Endodermal cell (in vitro differentiated cells): ENCODE results near the gene RCAN2. TPM values are rescaled to one million over a fixed set of nuclear protein-coding genes. Genes with fewer than 3 reads are reported as not detected.

ENCODE experiments used
- DNase-seq: peaks from one replicate; pipeline ENCODE4 v3.0.0-alpha.2; 2017
- H3K27ac ChIP-seq: 2 replicates; pipeline ENCODE4 v1.5.1; 2013; ENCODE audit warnings: mild to moderate bottlenecking, low read depth, low read length, moderate library complexity
- H3K27me3 ChIP-seq: 2 replicates; pipeline ENCODE4 v1.6.1; 2013; ENCODE audit warnings: mild to moderate bottlenecking, low read length, moderate library complexity; ENCODE audit not compliant: insufficient read depth, control insufficient read depth, poor library complexity, severe bottlenecking
- H3K36me3 ChIP-seq: 2 replicates; pipeline ENCODE4 v1.7.0; 2013; ENCODE audit warnings: mild to moderate bottlenecking, low read length, moderate library complexity; ENCODE audit not compliant: control insufficient read depth, insufficient read depth
- H3K4me1 ChIP-seq: one replicate; pipeline ENCODE4 v1.7.0; 2013; ENCODE audit warnings: low read length; ENCODE audit not compliant: control insufficient read depth, insufficient read depth
- H3K4me3 ChIP-seq: 2 replicates; pipeline ENCODE4 v1.5.1; 2013; ENCODE audit warnings: mild to moderate bottlenecking, low read length, moderate library complexity
- H3K9ac ChIP-seq: 2 replicates; pipeline ENCODE4 v1.6.1; 2013; ENCODE audit warnings: mild to moderate bottlenecking, low read length, moderate library complexity; ENCODE audit not compliant: poor library complexity, severe bottlenecking; ENCODE audit errors: extremely low read depth
- H3K9me3 ChIP-seq: 2 replicates; pipeline ENCODE4 v1.6.1; 2013; ENCODE audit warnings: mild to moderate bottlenecking, low read length, moderate library complexity; ENCODE audit not compliant: control insufficient read depth
- H3K27ac Mint-ChIP-seq: 2 replicates; pipeline ENCODE4 v1.8.0; 2020; ENCODE audit warnings: mixed read lengths
- H3K27me3 Mint-ChIP-seq: 2 replicates; pipeline ENCODE4 v1.8.0; 2021; ENCODE audit warnings: mild to moderate bottlenecking, mixed read lengths; ENCODE audit not compliant: insufficient read depth
- H3K36me3 Mint-ChIP-seq: 2 replicates; pipeline ENCODE4 v1.8.0; 2020; ENCODE audit warnings: low read depth, mixed read lengths
- H3K4me1 Mint-ChIP-seq: 2 replicates; pipeline ENCODE4 v1.8.0; 2020; ENCODE audit warnings: mixed read lengths
- H3K4me3 Mint-ChIP-seq: 2 replicates; pipeline ENCODE4 v1.8.0; 2020; ENCODE audit warnings: mild to moderate bottlenecking, moderate library complexity, mixed read lengths
- H3K9me3 Mint-ChIP-seq: 2 replicates; pipeline ENCODE4 v1.8.0; 2020; ENCODE audit warnings: mild to moderate bottlenecking, mixed read lengths
- WGBS, 2 experiments: methylation state at CpG; one replicate each; pipeline versions ENCODE4 v1.1.5 to v1.1.7; 2013; ENCODE audit warnings: missing lambda C conversion rate in 2 of 2, mixed read lengths in 1 of 2; ENCODE audit not compliant: insufficient coverage in 1 of 2, insufficient read length in 1 of 2; 5-methylcytosine and 5-hydroxymethylcytosine counted together
- total RNA-seq, 2 donors: library from RNA; stranded (reverse); fragmentation: NEBNext Ultra II Directional in 1 of 2; extraction: Animal tissue kit (Norgen Biotek cat#: 25700) in 1 of 2; gene quantifications; 2 replicates in 1 of 2; 3 replicates in 1 of 2; pipeline ENCODE4 v1.2.1, GENCODE V29; 2021
- TF ChIP-seq, protein P1 (sequence below): fragments of 200-600 bp; sonication (generic); conservative IDR thresholded peaks from 2 replicates; pipeline ENCODE4 v1.5.0; 2021; ENCODE audit warnings: antibody characterized with exemption, mild to moderate bottlenecking

The RCAN2 gene
- total RNA-seq, 2 donors from 2014 or later = 15.7 to 16.7 TPM

DNA sequence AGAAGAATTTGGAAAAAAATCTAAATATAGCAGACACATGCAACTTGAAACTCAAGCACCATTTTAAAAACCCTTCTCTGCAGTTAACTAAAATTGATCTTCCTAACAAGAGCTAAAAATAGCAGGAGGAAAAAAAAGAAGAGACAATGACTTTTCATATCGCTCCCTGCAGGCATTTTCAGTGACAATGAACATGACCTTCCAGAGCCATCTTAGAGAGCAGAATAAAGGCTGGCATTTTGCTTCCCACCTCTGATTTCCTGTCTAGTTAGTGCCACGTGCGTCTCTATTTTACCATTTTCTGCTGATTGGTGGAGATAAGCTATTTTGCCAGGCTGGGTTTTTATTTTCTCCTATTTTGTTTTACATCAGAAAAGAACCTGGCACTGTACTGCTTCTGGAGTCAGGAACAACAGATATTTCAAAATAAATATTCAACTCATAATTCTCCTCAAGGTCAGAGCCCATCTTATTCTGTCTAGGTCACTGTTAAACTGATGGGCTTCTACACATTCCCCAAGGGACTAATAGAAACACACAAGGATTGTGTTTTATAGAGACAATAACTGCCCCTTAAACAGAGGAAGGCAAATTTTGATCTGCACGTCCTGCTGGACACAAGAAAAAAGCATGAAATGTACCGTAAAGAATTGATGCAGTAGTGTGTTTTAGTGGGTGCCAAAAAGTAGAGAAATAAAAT lies 250.2 kb downstream of the RCAN2 start:
- Mint-ChIP-seq H3K4me3 (no peak overlapping the region), H3K27me3 (no peaks in the 10 kb centered on the region)
- WGBS, 2 experiments = 90 to 93% methylated on average over 5 of the region's 5 CpGs

DNA sequence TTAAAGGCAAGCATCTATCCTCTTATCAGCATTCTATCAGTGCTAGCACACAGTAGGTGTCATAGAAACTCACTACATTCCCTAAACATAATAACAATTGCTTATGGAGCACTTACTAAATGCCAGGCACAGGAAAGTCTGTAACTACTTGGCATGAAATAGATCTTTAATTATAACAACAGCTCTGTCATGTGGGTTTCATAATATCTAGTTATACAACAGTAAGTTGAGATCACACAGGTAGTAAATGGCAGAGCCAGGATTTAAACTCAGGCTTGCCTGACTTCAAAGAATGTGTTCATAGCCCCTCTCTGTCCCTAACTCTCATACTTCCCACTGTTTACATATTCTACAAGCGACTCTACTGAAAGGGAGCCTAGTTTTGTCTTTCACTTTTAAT lies 254.5 kb downstream of the RCAN2 start:
- WGBS, 2 experiments = 76 to 100% methylated on average over 1 of the region's 1 CpG
- H3K9me3 ChIP-seq = no peaks in the 10 kb centered on the region
- H3K36me3 ChIP-seq = no peaks in the 10 kb centered on the region
- Mint-ChIP-seq H3K36me3 (no peaks in the 10 kb centered on the region), H3K9me3 (peaks cover 6% of the 10 kb centered on the region), H3K4me1 (no peaks in the 10 kb centered on the region), H3K4me3 (no peak overlapping the region), H3K27me3 (no peaks in the 10 kb centered on the region), H3K27ac (no peak overlapping the region)
- no peak for DNase-seq
- H3K27me3 ChIP-seq = no peaks in the 10 kb centered on the region
- no peak overlapping the region for H3K27ac ChIP-seq
- H3K4me1 ChIP-seq = no peaks in the 10 kb centered on the region
- H3K4me3 ChIP-seq = no peak overlapping the region
- no peak overlapping the region for H3K9ac ChIP-seq
- TF ChIP-seq, protein P1, sequence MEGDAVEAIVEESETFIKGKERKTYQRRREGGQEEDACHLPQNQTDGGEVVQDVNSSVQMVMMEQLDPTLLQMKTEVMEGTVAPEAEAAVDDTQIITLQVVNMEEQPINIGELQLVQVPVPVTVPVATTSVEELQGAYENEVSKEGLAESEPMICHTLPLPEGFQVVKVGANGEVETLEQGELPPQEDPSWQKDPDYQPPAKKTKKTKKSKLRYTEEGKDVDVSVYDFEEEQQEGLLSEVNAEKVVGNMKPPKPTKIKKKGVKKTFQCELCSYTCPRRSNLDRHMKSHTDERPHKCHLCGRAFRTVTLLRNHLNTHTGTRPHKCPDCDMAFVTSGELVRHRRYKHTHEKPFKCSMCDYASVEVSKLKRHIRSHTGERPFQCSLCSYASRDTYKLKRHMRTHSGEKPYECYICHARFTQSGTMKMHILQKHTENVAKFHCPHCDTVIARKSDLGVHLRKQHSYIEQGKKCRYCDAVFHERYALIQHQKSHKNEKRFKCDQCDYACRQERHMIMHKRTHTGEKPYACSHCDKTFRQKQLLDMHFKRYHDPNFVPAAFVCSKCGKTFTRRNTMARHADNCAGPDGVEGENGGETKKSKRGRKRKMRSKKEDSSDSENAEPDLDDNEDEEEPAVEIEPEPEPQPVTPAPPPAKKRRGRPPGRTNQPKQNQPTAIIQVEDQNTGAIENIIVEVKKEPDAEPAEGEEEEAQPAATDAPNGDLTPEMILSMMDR = no peak

More for the DNA sequence above, 250.2 kb downstream of the RCAN2 start:
- Histone ChIP-seq H3K4me3 (no peak overlapping the region), H3K9ac (no peak overlapping the region), H3K36me3 (no peaks in the 10 kb centered on the region), H3K27me3 (no peaks in the 10 kb centered on the region), H3K4me1 (no peaks in the 10 kb centered on the region), H3K27ac (no peak overlapping the region), H3K9me3 (no peaks in the 10 kb centered on the region)
- no peaks in the 10 kb centered on the region for H3K4me1 Mint-ChIP-seq
- TF ChIP-seq, protein P1 = no peak
- no peaks in the 10 kb centered on the region for H3K9me3 Mint-ChIP-seq
- DNase-seq = no peak
- H3K36me3 Mint-ChIP-seq = peaks cover 2% of the 10 kb centered on the region
- H3K27ac Mint-ChIP-seq = no peak overlapping the region

GRCh38 chr6:46235242-46235641 lies 256.0 kb downstream of the RCAN2 start:
- Histone ChIP-seq H3K4me3 (no peak overlapping the region), H3K27ac (no peak overlapping the region), H3K36me3 (no peaks in the 10 kb centered on the region), H3K9me3 (peaks cover 9% of the 10 kb centered on the region), H3K4me1 (no peaks in the 10 kb centered on the region), H3K9ac (no peak overlapping the region), H3K27me3 (no peaks in the 10 kb centered on the region)
- WGBS, 2 experiments = 91 to 100% methylated on average over 1 to 3 of the region's 3 CpGs
- peaks cover 9% of the 10 kb centered on the region for H3K36me3 Mint-ChIP-seq
- H3K4me3 Mint-ChIP-seq = no peak overlapping the region
- H3K27me3 Mint-ChIP-seq = no peaks in the 10 kb centered on the region
- peaks cover 19% of the 10 kb centered on the region for H3K9me3 Mint-ChIP-seq
- H3K4me1 Mint-ChIP-seq = no peaks in the 10 kb centered on the region
- TF ChIP-seq, protein P1 = no peak
- no peak for DNase-seq
- no peak overlapping the region for H3K27ac Mint-ChIP-seq
